RWPE1 (cell line): ENCODE data around the gene PPP2R2B.

Experiments used
- CTCF ChIA-PET: fragments of 350-600 bp; sonication (Branson Sonifier 250); formaldehyde crosslinking; extraction: SDS; loops from one replicate; lab custom pipeline; 2021; lab: Yijun Ruan, JAX
- POLR2A ChIA-PET: fragments of 400-600 bp; formaldehyde crosslinking; extraction: SDS; loops from one replicate; lab custom pipeline; 2020; ENCODE audit warnings: antibody characterized with exemption; ENCODE audit not compliant: low non-redundant PET; lab: Yijun Ruan, JAX
- DNase-seq: peaks from one replicate; pipeline ENCODE4 v3.0.0; 2012; ENCODE audit warnings: low spot score
- H3K27ac ChIP-seq: fragments of 450-650 bp; 2 replicates; pipeline ENCODE4 v1.5.1; 2017
- TF ChIP-seq, protein P1 (sequence below): fragments of 450-650 bp; conservative IDR thresholded peaks from 2 replicates; pipeline ENCODE4 v1.5.1; 2017; ENCODE audit warnings: low read depth, mild to moderate bottlenecking

The PPP2R2B gene

DNA sequence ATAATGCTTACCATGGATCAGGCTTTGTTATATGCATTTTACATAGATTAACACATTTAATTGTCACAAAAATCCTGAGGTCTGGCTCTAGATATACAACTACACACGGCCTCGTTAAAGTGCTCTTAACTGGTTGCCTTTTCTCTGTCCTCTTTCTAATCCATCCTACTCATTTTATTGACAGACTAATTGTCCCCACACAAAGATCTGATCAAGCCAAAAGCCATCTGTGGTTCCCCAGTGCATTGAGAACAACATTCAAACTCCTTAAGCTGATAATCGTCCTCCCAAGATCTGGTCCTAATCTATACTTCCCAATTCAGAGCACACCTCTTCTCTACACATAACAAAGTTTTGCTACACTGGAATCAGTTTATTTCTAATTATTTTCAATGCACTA, 23.9 kb upstream of the PPP2R2B start:
- H3K27ac ChIP-seq: no peak overlapping the region
- ChIA-PET CTCF (interaction anchor here (0.6 kb wide), 1 partner anchor 166 kb away, joined by 3 read pairs; no protein-coding TSS in a partner anchor), POLR2A (no interaction called here)
- TF ChIP-seq, protein P1, sequence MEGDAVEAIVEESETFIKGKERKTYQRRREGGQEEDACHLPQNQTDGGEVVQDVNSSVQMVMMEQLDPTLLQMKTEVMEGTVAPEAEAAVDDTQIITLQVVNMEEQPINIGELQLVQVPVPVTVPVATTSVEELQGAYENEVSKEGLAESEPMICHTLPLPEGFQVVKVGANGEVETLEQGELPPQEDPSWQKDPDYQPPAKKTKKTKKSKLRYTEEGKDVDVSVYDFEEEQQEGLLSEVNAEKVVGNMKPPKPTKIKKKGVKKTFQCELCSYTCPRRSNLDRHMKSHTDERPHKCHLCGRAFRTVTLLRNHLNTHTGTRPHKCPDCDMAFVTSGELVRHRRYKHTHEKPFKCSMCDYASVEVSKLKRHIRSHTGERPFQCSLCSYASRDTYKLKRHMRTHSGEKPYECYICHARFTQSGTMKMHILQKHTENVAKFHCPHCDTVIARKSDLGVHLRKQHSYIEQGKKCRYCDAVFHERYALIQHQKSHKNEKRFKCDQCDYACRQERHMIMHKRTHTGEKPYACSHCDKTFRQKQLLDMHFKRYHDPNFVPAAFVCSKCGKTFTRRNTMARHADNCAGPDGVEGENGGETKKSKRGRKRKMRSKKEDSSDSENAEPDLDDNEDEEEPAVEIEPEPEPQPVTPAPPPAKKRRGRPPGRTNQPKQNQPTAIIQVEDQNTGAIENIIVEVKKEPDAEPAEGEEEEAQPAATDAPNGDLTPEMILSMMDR: no peak
- no peak for DNase-seq

DNA sequence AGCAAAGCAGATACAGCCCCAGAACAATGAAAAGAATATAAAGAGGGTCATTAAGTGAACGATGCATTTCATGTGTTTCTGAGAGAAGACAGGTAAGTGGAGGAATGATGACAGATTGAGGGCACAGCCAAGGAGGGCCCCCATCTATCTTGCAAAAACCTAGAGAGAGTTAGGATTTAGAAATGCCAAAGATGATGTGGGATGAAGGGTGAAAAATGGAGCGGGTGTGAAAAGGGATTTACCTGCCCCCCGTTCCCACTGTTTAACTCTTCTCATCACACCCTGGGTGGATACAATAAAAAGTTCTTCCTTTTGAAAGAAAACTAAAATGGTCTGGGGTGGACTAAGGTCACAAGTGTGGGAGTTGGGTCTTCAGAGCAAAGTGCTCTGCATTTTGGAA, 18.5 kb upstream of the PPP2R2B start:
- TF ChIP-seq, protein P1: no peak
- ChIA-PET CTCF (no interaction called here), POLR2A (no interaction called here)
- H3K27ac ChIP-seq: no peak overlapping the region
- DNase-seq: no peak

DNA sequence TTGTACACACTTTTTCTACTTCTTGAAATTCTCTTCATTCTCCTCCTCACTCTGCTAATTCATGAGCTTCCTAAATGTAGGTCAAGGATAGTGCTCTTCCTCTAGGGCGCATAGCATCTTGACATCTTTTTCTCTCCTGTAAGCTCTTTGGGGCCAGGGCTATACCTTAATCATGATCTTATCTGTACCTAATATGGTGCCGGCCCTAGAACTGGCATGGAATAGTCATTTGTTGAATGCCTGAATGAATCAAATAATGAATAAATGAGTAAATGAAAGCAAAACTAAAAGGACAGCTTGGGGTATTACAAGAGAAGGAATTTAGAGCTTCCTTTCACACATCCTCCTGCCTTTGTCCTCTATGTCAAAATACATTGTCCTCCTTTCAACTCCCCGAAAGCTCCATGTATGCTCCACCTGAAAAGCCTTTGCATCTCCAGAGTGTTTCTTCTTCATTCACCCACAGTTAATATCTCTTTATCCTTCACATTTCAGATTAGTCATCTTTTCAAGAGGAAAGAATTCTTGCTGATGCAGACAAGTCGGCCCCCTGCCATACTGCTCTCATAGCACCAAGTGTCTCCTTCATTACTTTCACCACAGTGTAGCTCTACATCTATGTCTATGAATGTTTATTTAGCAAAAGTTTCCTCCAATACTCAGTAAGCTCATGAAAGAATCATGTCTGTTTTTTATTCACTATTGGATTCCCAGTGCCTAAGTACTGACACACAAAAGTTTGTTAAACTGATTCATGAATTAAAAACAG, 16.4 kb upstream of the PPP2R2B start:
- POLR2A ChIA-PET: no interaction called here

DNA sequence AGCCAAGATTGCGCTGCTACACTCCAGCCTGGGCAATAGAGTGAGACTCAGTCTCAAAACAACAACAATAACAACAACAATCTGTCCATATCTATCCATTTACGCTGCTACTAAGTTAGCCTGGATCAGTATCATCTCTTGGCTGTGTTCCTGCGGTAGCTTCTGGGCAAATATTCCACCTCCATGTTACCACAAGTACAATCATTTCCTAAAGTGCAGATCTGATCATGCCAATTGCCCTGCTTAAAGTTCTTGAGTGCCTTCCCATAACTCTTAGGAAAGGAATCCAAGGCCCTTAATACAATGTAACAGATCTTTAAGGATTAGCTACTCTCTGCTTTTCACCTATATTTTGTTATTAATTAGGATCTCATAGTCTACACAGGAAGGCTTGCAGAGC, 15.4 kb upstream of the PPP2R2B start:
- TF ChIP-seq, protein P1: no peak
- DNase-seq: no peak
- no peak overlapping the region for H3K27ac ChIP-seq
- POLR2A ChIA-PET: no interaction called here
- CTCF ChIA-PET: interaction anchor here (0.6 kb wide), 1 partner anchor 51 kb away, joined by 6 read pairs; no protein-coding TSS in a partner anchor

More for the DNA sequence above, 16.4 kb upstream of the PPP2R2B start:
- no peak for DNase-seq
- CTCF ChIA-PET: no interaction called here
- TF ChIP-seq, protein P1: no peak
- no peak overlapping the region for H3K27ac ChIP-seq

DNA sequence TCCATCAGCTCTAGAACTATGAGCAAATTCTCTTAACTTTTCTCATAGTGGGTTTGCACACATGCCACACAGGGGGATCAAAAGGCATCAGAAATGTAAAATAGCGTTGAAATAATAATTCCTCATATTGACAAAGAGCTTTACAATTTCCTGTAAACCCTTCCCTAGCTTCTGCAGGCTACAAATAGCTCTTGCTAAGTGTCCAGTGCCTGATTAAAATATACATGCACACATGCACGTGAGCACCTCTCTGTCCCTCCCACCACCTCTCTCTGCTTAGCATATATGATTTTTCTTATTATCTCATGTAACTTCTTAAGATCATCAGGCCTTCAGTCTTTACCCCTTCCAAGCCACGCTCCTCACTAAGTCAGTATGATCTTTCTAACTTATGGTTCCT, 13.7 kb upstream of the PPP2R2B start:
- no peak for DNase-seq
- H3K27ac ChIP-seq: no peak overlapping the region
- ChIA-PET POLR2A (no interaction called here), CTCF (no interaction called here)
- TF ChIP-seq, protein P1: no peak

DNA sequence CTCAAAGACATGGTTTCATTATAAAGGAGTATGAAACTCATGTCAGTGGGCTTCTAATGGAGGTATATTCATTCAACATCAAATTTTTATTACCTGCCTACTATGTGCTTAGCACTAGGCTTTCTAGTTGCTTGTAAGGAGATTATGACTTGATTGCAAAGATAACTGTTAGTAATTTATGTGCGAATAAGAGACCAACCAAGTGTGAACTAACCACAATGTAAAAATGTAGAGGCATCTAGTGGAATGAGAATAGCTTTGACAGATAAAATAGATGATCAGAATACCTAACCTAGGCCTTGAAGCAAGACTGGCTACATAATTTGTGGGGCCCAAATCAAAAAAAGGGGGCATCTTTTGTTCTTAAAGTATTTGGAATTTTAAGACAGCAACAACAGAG, 13.0 kb upstream of the PPP2R2B start:
- TF ChIP-seq, protein P1: no peak
- POLR2A ChIA-PET: no interaction called here
- no peak overlapping the region for H3K27ac ChIP-seq
- DNase-seq: no peak
- CTCF ChIA-PET: no interaction called here
